HepG2 (cell line): Measurements from ENCODE around the gene PIM3. TPM values are rescaled to one million over a fixed set of nuclear protein-coding genes. Genes with fewer than 3 reads are reported as not detected.

Experiments used
- CCDC6 ChIP-seq: sonication (generic); formaldehyde crosslinking; IDR thresholded peaks from 2 replicates; pipeline ENCODE4 v1.8.1; 2022; ENCODE audit warnings: mild to moderate bottlenecking, missing genetic modification reagents, moderate library complexity
- CTCF ChIP-seq: sonication (generic); formaldehyde crosslinking; IDR thresholded peaks from 2 replicates; pipeline ENCODE4 v1.5.0; 2020; ENCODE audit warnings: mild to moderate bottlenecking, missing genetic modification reagents, moderate library complexity
- DR1 ChIP-seq: sonication (generic); formaldehyde crosslinking; IDR thresholded peaks from 2 replicates; pipeline ENCODE4 v1.8.0; 2021; ENCODE audit warnings: mild to moderate bottlenecking, missing genetic modification reagents, inconsistent platforms
- HMG20A ChIP-seq: IDR thresholded peaks from 2 replicates; pipeline ENCODE4 v1.6.1; 2016; ENCODE audit warnings: borderline replicate concordance
- NFAT5 ChIP-seq: sonication (generic); formaldehyde crosslinking; IDR thresholded peaks from 2 replicates; pipeline ENCODE4 v1.4.0; 2020; ENCODE audit warnings: missing genetic modification reagents
- SAP130 ChIP-seq: IDR thresholded peaks from 2 replicates; pipeline ENCODE4 v1.6.1; 2016; ENCODE audit warnings: low read depth
- TMF1 ChIP-seq: sonication (generic); formaldehyde crosslinking; IDR thresholded peaks from 2 replicates; pipeline ENCODE4 v1.8.1; 2022; ENCODE audit warnings: low read depth, missing genetic modification reagents
- TRIM24 ChIP-seq: sonication (generic); formaldehyde crosslinking; IDR thresholded peaks from 2 replicates; pipeline ENCODE4 v1.8.0; 2022; ENCODE audit warnings: mild to moderate bottlenecking, missing genetic modification reagents
- ZBTB7B ChIP-seq: sonication (generic); formaldehyde crosslinking; IDR thresholded peaks from 2 replicates; pipeline ENCODE4 v1.4.0; 2020; ENCODE audit warnings: missing genetic modification reagents
- ZNF121 ChIP-seq: sonication (generic); formaldehyde crosslinking; IDR thresholded peaks from 2 replicates; pipeline ENCODE4 v1.5.0; 2020; ENCODE audit warnings: mild to moderate bottlenecking, missing genetic modification reagents
- ZNF446 ChIP-seq: sonication (generic); formaldehyde crosslinking; IDR thresholded peaks from 2 replicates; pipeline ENCODE4 v1.5.0; 2020; ENCODE audit warnings: mild to moderate bottlenecking, missing genetic modification reagents
- ZNF563 ChIP-seq: sonication (generic); formaldehyde crosslinking; IDR thresholded peaks from 2 replicates; pipeline ENCODE4 v1.8.0; 2022; ENCODE audit warnings: mild to moderate bottlenecking, moderate library complexity, missing genetic modification reagents
- polyA plus RNA-seq, 8 experiments: library from polyadenylated mRNA; depleted of rRNA in 3 of 8; stranded (reverse) in 7 of 8; unstranded in 1 of 8; fragments of >200 nt; fragmentation: Illumina TruSeq in 4 of 8; extraction: Trizol in 4 of 8; gene quantifications; 2 replicates each; pipeline versions ENCODE4 v1.2.1 to v1.2.3, GENCODE V29; 2011 to 2016; ENCODE audit warnings: low read depth in 4 of 8, missing spikeins in 1 of 8, mixed read lengths in 1 of 8; ENCODE audit not compliant: insufficient read depth in 1 of 8
- total RNA-seq, 5 experiments: library from RNA; depleted of rRNA; stranded (reverse); fragments of >200 nt; fragmentation: Illumina TruSeq; extraction: Trizol; gene quantifications; 2 replicates each; pipeline ENCODE4 v1.2.3, GENCODE V29; 2016; ENCODE audit warnings: low read depth in 1 of 5

The PIM3 gene
- total and polyA plus RNA-seq, 2 of the 13 experiments (the other 11 are each of a cell fraction or from before 2014, with no cell fraction given) = 21.6 to 31.2 TPM

GRCh38 chr22:49929211-49929979, 31.2 kb upstream of the PIM3 start (continued):
- TF ChIP-seq NFAT5 (CRISPR knock-in tag) = no peak
- no peak for TF ChIP-seq TRIM24
- peak; percentile 30; the same call in 1 of the 2 replicates for TF ChIP-seq CCDC6 (CRISPR knock-in tag)
- TF ChIP-seq ZNF446 = 0 out of 2 replicates have a peak, but pooled peaks have one; percentile 37
- TF ChIP-seq ZNF563 (CRISPR knock-in tag) = 0 out of 2 replicates have a peak, but pooled peaks have one; percentile 40
- TF ChIP-seq HMG20A (CRISPR knock-in tag) = no peak
- TF ChIP-seq SAP130 (CRISPR knock-in tag) = peak; percentile 19; the same call in 1 of the 2 replicates
- TF ChIP-seq ZBTB7B (CRISPR knock-in tag) = 0 out of 2 replicates have a peak, but pooled peaks have one; percentile 21
- TF ChIP-seq DR1 (CRISPR knock-in tag) = no peak
- no peak for TF ChIP-seq TMF1 (CRISPR knock-in tag)
- peak; percentile 81; the same call in 1 of the 2 replicates for TF ChIP-seq ZNF121
- peak; percentile 70; the same call in 1 of the 2 replicates for TF ChIP-seq CTCF
